ENCODE measurements around the gene IFT122.
"Not testable (repeated sequence)": the region's sequence is repeated elsewhere in the genome, so short reads cannot be mapped to it uniquely, and the experiment has no call there.

DNA sequence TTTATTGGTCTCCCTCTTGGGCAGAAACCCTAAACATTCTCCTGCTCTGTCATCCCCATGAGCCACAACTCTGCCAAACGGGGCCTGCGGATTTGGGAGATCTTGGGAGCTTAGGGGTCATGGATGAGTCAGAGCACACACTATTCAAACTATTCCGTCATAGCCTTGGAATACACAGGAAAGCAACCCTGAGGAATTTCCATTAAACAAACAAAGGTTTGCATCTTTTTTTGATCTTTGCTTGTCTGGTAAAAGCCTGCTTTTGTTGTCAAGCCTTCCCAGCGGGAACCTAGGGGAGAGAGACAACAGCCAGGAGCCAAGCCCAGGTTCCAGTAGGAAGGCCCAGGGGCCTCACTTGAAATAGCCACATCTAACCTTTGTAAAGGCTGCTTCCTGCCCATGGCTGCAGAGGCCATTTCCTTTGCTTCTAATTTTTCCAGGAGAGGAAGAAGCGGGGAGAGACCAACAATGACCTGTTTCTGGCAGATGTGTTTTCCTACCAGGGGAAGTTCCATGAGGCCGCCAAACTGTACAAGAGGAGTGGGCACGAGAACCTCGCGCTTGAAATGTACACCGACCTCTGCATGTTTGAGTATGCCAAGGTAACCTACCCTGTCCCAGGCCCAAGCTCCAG, 55.1 kb downstream of the IFT122 start:
- TF ChIP-seq POLR2AphosphoS5, POLR2A (IDR thresholded peaks at IDR 0.05): not testable (repeated sequence)
- TF ChIP-seq, protein P1, sequence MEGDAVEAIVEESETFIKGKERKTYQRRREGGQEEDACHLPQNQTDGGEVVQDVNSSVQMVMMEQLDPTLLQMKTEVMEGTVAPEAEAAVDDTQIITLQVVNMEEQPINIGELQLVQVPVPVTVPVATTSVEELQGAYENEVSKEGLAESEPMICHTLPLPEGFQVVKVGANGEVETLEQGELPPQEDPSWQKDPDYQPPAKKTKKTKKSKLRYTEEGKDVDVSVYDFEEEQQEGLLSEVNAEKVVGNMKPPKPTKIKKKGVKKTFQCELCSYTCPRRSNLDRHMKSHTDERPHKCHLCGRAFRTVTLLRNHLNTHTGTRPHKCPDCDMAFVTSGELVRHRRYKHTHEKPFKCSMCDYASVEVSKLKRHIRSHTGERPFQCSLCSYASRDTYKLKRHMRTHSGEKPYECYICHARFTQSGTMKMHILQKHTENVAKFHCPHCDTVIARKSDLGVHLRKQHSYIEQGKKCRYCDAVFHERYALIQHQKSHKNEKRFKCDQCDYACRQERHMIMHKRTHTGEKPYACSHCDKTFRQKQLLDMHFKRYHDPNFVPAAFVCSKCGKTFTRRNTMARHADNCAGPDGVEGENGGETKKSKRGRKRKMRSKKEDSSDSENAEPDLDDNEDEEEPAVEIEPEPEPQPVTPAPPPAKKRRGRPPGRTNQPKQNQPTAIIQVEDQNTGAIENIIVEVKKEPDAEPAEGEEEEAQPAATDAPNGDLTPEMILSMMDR (IDR thresholded peaks at IDR 0.05) = not testable (repeated sequence)
